NCI-H510A (cell line): ENCODE measurements around the gene KIAA2012.

Experiments used
- DNase-seq: peaks from one replicate; lab custom pipeline; 2025; lab: John Stamatoyannopoulos, UW

Gene KIAA2012

GRCh38 chr2:202043475-202043874, 29.6 kb upstream of the KIAA2012 start:
- DNase-seq, result no peak

- DNase-seq, result no peak
Measured at GRCh38 chr2:202044777-202045176, 28.3 kb upstream of the KIAA2012 start.

DNA sequence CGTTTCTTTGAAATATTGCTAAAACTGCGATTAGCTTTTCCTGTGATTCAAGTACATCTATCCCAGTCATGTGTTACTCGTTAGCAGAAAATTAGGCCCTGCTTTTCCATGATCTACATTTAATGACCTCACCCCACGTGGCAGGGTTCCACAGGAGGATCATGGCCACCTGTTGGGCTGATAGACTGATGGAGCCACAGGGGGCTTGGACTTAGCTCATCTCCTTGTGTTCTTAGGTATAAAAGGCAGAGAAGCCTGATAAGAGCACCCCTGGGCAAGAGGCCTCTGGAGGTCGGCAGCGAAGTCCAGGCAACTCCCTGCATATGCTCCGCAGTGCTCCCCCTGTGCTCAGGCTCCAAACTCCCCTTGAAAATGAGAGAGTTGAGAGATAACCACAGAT, 26.5 kb upstream of the KIAA2012 start:
- no peak for DNase-seq

DNA sequence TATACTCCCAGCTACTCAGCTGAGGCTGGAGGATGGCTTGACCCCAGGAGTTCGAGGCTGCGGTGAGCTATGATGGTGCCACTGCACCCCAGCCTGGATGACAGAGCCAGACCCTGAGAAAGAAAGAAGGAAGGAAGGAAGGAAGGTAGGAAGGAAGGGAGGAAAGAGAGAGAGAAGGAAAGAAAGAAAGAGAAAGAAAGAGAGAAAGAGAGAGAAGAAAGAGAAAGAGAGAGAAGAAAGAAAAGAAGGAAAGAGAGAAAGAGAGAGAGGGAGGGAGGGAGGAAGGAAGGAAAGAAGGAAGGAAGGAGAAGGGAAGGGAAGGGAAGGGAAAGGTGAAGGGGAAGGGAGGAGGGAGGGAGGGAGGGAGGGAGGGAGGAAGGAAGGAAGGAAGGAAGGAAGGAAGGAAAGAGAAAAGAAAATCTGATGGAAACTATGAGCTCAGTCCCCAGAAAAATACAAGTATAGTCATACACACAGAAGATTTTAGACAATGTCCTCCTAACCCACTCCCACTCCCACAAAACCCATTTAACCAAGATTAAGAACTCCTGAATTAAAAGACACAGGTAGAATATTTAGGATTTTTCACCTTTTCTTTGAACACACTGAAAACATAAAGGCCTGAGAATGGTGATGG, 23.8 kb upstream of the KIAA2012 start:
- no peak for DNase-seq

DNA sequence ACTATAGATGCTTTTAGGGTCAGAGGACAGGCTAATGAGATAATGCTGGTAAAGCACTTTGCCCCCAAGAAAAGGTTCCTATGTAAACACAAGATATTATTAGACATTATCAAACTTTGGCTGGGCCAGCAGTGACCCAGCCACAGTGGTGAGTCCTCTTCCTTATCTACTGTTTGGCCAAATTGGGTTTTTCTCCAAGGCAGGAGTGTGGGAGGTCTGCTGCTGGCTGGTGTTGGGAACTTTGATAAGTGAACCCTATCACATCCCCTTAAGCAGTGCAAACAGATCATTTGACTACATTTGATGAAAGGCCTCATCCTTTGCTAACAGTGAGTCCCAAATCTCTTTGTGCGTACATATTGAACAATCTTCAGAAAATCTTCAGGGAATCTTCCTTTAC, 23.2 kb upstream of the KIAA2012 start:
- no peak for DNase-seq

GRCh38 chr2:202050652-202051051, 22.4 kb upstream of the KIAA2012 start:
- no peak for DNase-seq

DNA sequence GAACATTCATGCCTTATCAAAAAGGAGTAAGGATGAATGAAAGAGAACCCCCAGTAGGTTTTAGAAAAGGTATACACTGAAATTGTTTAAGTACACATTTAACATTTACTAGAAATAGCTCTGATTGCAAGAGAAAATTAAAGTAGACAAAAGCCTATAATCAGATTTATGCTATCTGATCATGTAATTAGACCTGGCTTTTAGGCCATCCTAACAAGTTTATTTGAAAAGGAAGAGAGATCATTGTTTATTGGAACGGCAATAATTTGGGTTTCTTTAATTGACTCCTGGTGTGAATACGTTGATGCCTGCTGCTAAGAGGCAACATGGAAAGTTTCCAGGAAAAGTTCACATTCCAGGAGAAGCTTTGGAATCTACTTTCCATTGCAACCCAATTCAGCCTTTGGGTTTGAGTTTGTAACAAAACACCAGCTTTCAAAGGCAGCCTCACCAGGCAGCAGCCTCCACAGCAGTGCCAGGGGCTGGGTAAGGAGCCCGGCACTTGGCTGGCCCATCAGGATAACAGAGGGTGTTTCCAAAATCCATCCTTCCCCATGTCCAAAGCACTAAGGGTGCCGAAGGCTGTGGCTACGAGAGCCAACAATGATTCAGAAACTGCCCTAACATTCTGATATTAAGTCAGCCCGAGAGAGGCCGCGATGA, 21.4 kb upstream of the KIAA2012 start:
- no peak for DNase-seq

GRCh38 chr2:202052235-202052634, 20.8 kb upstream of the KIAA2012 start:
- DNase-seq, result no peak

GRCh38 chr2:202054679-202055078, 18.4 kb upstream of the KIAA2012 start:
- no peak for DNase-seq

DNA sequence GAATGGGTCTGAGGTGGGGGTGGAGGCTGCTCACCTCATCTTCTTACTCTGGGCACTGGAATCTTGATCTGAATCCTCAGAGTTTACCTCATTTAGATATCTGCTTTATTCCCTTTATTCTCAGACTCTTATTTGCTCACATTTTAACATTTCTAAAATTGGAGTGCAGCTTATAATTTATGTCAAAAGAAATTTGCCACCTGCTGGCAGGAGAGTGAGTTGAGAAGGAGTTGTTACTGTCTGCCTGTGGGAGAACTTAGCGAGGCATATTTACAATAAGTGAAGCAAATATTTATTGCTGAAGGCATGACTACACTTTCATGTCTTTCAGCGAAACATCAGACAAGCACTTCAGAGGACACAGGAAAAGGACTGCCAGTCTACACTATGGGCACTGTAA, 16.4 kb upstream of the KIAA2012 start:
- no peak for DNase-seq

GRCh38 chr2:202060218-202060617, 12.8 kb upstream of the KIAA2012 start:
- no peak for DNase-seq

DNA sequence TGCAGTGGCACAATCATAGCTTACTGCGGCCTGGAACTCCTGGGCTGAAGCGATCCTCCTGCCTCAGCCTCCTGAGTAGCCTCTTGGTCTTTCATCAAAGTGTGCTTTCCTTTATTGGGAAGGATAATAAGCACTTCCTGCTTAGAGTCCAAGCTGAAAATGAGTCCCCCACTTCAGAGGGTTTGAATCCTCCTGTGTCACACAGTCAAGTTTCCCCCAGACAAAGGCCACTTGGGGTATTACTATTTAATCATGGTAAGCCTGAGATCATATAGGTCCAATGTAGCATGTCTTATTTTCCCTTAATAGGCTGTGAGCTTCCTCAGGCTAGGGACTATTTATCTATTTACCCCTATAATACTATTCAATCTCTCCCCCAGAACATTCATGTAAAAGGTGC, 11.4 kb upstream of the KIAA2012 start:
- no peak for DNase-seq

DNA sequence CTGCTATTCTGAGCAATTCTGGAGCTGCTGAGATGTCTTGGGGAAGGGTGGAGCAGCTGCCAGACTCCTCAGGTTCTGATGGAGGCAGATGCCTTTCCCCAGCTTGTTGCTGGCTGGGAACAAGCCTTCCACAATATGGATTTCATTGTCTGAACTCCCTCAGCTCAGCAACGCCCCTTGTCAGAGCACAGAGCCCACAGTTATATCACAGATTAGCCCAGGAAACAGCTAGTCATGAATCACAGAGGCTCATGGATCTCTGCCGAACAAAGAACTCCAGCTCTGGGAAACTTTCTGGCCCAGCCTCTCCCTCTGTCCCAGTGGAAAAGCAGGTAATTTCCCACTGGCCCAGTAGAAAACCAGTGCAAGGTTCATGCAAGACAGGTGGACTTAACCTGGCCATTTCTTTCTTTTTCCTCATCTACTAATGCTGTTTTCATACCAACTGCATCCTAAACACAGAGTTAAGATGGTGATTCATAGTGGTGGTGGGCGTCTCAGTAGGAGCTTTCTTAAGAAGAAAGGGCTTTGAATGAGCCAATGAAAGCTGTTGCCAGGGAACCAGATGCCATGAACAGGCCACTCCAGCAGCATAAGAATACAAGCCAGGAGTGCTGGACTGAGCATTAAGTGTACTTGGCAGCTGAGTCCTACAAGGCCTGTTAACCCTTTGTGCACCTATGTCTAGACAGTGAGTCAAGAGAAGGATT, 8.7 kb upstream of the KIAA2012 start:
- no peak for DNase-seq

- DNase-seq, result no peak
Measured at GRCh38 chr2:202064881-202065230, 8.2 kb upstream of the KIAA2012 start.

- DNase-seq, result no peak
Measured at GRCh38 chr2:202065876-202066275, 7.2 kb upstream of the KIAA2012 start.

GRCh38 chr2:202066875-202067274, 6.2 kb upstream of the KIAA2012 start:
- DNase-seq, result no peak

- DNase-seq, result no peak
Measured at GRCh38 chr2:202067589-202067988, 5.5 kb upstream of the KIAA2012 start.

GRCh38 chr2:202069170-202070067, 3.6 kb upstream of the KIAA2012 start:
- no peak for DNase-seq

- no peak for DNase-seq
Measured at GRCh38 chr2:202071107-202071506, 1.9 kb upstream of the KIAA2012 start.

- DNase-seq, result no peak
Measured at GRCh38 chr2:202072226-202072625, 829 bp upstream of the KIAA2012 start.

GRCh38 chr2:202074324-202074723, 1.3 kb downstream of the KIAA2012 start:
- no peak for DNase-seq

GRCh38 chr2:202079310-202079709, 6.3 kb downstream of the KIAA2012 start:
- no peak for DNase-seq
